GM19035 (cell line): ENCODE data around the gene NOM1.
A peak's percentile ranks its signal among the peaks of the same experiment; 100 is the strongest.

Experiments used
- ATAC-seq: cut with Tn5 transposase; IDR thresholded peaks from one replicate; pipeline ENCODE4 v1.9.1; 2021; ENCODE audit not compliant: unreplicated experiment

The NOM1 gene

GRCh38 chr7:157003756-157004520 is 54.4 kb downstream of the NOM1 start:
- no peak for ATAC-seq

GRCh38 chr7:157004521-157005455 is 55.3 kb downstream of the NOM1 start:
- ATAC-seq = no peak

- ATAC-seq = no peak
These were observed 56.1 kb downstream of the NOM1 start for GRCh38 chr7:157005456-157006204.

- no peak for ATAC-seq
These were observed 56.8 kb downstream of the NOM1 start for GRCh38 chr7:157006205-157006747.

GRCh38 chr7:157006829-157007469 is 57.4 kb downstream of the NOM1 start:
- ATAC-seq = no peak

GRCh38 chr7:157007470-157008066 is 58.1 kb downstream of the NOM1 start:
- no peak for ATAC-seq

GRCh38 chr7:157008206-157009169 is 59.0 kb downstream of the NOM1 start:
- ATAC-seq = no peak

- peak; percentile 1 for ATAC-seq
These were observed 59.8 kb downstream of the NOM1 start for GRCh38 chr7:157009170-157009777.

- peak; percentile 44 for ATAC-seq
These were observed 60.5 kb downstream of the NOM1 start for GRCh38 chr7:157009778-157010587.

GRCh38 chr7:157010588-157011332 is 61.2 kb downstream of the NOM1 start, which contains the start of gene MNX1:
Gene MNX1 (minus strand): TSS chr7:157010663. CDS start chr7:157010350, 313 bp downstream.
- ATAC-seq = peak; percentile 82

GRCh38 chr7:157011333-157012112 is 62.0 kb downstream of the NOM1 start:
- no peak for ATAC-seq

- no peak for ATAC-seq
These were observed 62.6 kb downstream of the NOM1 start for GRCh38 chr7:157012113-157012547.

- ATAC-seq = no peak
These were observed 63.6 kb downstream of the NOM1 start for GRCh38 chr7:157013101-157013500.

GRCh38 chr7:157013602-157014549 is 64.4 kb downstream of the NOM1 start:
- no peak for ATAC-seq
